HepG2 (cell line): ENCODE data around the gene ASXL1. TPM values are rescaled to one million over a fixed set of nuclear protein-coding genes. Genes with fewer than 3 reads are reported as not detected.
A peak's percentile ranks its signal among the peaks of the same experiment; 100 is the strongest.

Source experiments
- ATF1 ChIP-seq: IDR thresholded peaks from 2 replicates; pipeline ENCODE4 v1.6.1; 2016; ENCODE audit warnings: mild to moderate bottlenecking, control low read depth
- GATA4 ChIP-seq: sonication (generic); IDR thresholded peaks from 2 replicates; pipeline ENCODE4 v1.6.1; 2016; ENCODE audit warnings: antibody characterized with exemption, low read depth, borderline replicate concordance
- GTF2F1 ChIP-seq: fragments of 150-350 bp; IDR thresholded peaks from 2 replicates; pipeline ENCODE4 v1.6.1; 2014; ENCODE audit warnings: low read length
- HNF4G ChIP-seq, 2 experiments: sonication (generic) in 1 of 2; formaldehyde crosslinking in 1 of 2; IDR thresholded peaks; 2 replicates each; pipeline versions ENCODE4 v1.4.0 to v1.6.1; 2011 to 2020; ENCODE audit warnings: borderline replicate concordance in 2 of 2, low read depth in 2 of 2, mild to moderate bottlenecking in 2 of 2, low read length in 1 of 2, missing genetic modification reagents in 1 of 2, moderate library complexity in 1 of 2
- KDM5A ChIP-seq: fragments of 200-600 bp; sonication (generic); IDR thresholded peaks from 2 replicates; pipeline ENCODE4 v1.7.0; 2018; ENCODE audit warnings: antibody characterized with exemption, mild to moderate bottlenecking, low read length, borderline replicate concordance
- MEIS1 ChIP-seq: sonication (generic); formaldehyde crosslinking; IDR thresholded peaks from 2 replicates; pipeline ENCODE4 v1.9.0; 2021; ENCODE audit warnings: mild to moderate bottlenecking, missing genetic modification reagents, moderate library complexity, borderline replicate concordance
- MIER3 ChIP-seq: IDR thresholded peaks from 2 replicates; pipeline ENCODE4 v1.6.1; 2016; ENCODE audit warnings: missing compliant biosample characterization, borderline replicate concordance
- NFYB ChIP-seq: sonication (generic); formaldehyde crosslinking; IDR thresholded peaks from 2 replicates; pipeline ENCODE4 v1.4.0; 2020; ENCODE audit warnings: missing genetic modification reagents
- PTBP1 ChIP-seq: fragments of 200-400 bp; formaldehyde crosslinking; IDR thresholded peaks from 2 replicates; pipeline ENCODE4 v1.6.1; 2018; ENCODE audit warnings: low read length, low read depth; ENCODE audit not compliant: poor library complexity, severe bottlenecking
- RAD51 ChIP-seq: fragments of 450-650 bp; IDR thresholded peaks from 2 replicates; pipeline ENCODE4 v1.6.1; 2016; ENCODE audit warnings: borderline replicate concordance
- RARG ChIP-seq: sonication (generic); formaldehyde crosslinking; IDR thresholded peaks from 2 replicates; pipeline ENCODE4 v1.4.0; 2020; ENCODE audit warnings: low read depth, mild to moderate bottlenecking, missing genetic modification reagents
- RNF2 ChIP-seq: fragments of 450-650 bp; conservative IDR thresholded peaks from 2 replicates; pipeline ENCODE4 v1.6.1; 2016; ENCODE audit warnings: low read depth
- SRSF4 ChIP-seq: fragments of 200-400 bp; formaldehyde crosslinking; IDR thresholded peaks from one replicate; pipeline ENCODE4 v1.6.1; 2018; ENCODE audit warnings: mild to moderate bottlenecking, low read depth, low read length, moderate library complexity; ENCODE audit not compliant: poor library complexity, severe bottlenecking
- SRSF9 ChIP-seq: fragments of 200-400 bp; formaldehyde crosslinking; IDR thresholded peaks from 2 replicates; pipeline ENCODE4 v1.6.1; 2018; ENCODE audit warnings: borderline replicate concordance, mild to moderate bottlenecking, low read depth, low read length; ENCODE audit not compliant: insufficient read depth, poor library complexity, severe bottlenecking
- STAT6 ChIP-seq: sonication (generic); formaldehyde crosslinking; IDR thresholded peaks from 2 replicates; pipeline ENCODE4 v1.4.0; 2020; ENCODE audit warnings: missing genetic modification reagents, mild to moderate bottlenecking, borderline replicate concordance
- TBX2 ChIP-seq: sonication (generic); formaldehyde crosslinking; IDR thresholded peaks from 2 replicates; pipeline ENCODE4 v1.5.0; 2020; ENCODE audit warnings: missing genetic modification reagents, mild to moderate bottlenecking, borderline replicate concordance
- THAP8 ChIP-seq: sonication (generic); formaldehyde crosslinking; IDR thresholded peaks from 2 replicates; pipeline ENCODE4 v1.5.1; 2020; ENCODE audit warnings: missing genetic modification reagents, mild to moderate bottlenecking, borderline replicate concordance
- WIZ ChIP-seq: sonication (generic); formaldehyde crosslinking; IDR thresholded peaks from 2 replicates; pipeline ENCODE4 v1.5.1; 2020; ENCODE audit warnings: mild to moderate bottlenecking, missing genetic modification reagents
- ZFAT ChIP-seq: sonication (generic); formaldehyde crosslinking; conservative IDR thresholded peaks from 2 replicates; pipeline ENCODE4 v1.8.1; 2023; ENCODE audit warnings: missing genetic modification reagents, inconsistent platforms
- ZKSCAN5 ChIP-seq: sonication (generic); formaldehyde crosslinking; IDR thresholded peaks from 2 replicates; pipeline ENCODE4 v1.5.1; 2020; ENCODE audit warnings: mild to moderate bottlenecking, missing genetic modification reagents
- ZMYM3 ChIP-seq: sonication (generic); formaldehyde crosslinking; IDR thresholded peaks from 2 replicates; pipeline ENCODE4 v1.5.1; 2020; ENCODE audit warnings: mild to moderate bottlenecking, missing genetic modification reagents
- ZNF30 ChIP-seq: sonication (generic); formaldehyde crosslinking; IDR thresholded peaks from 2 replicates; pipeline ENCODE4 v1.5.0; 2020; ENCODE audit warnings: mild to moderate bottlenecking, missing genetic modification reagents
- ZNF564 ChIP-seq: sonication (generic); formaldehyde crosslinking; IDR thresholded peaks from 2 replicates; pipeline ENCODE4 v1.8.1; 2023; ENCODE audit warnings: mild to moderate bottlenecking, missing genetic modification reagents
- ZNF572 ChIP-seq: sonication (generic); formaldehyde crosslinking; IDR thresholded peaks from 2 replicates; pipeline ENCODE4 v1.5.1; 2020; ENCODE audit warnings: mild to moderate bottlenecking, missing genetic modification reagents
- ZNF672 ChIP-seq: sonication (generic); formaldehyde crosslinking; IDR thresholded peaks from 2 replicates; pipeline ENCODE4 v1.8.1; 2022; ENCODE audit warnings: missing genetic modification reagents
- ZNF678 ChIP-seq: sonication (generic); formaldehyde crosslinking; IDR thresholded peaks from 2 replicates; pipeline ENCODE4 v1.4.0; 2020; ENCODE audit warnings: mild to moderate bottlenecking, missing genetic modification reagents
- ZNF879 ChIP-seq: sonication (generic); formaldehyde crosslinking; IDR thresholded peaks from 2 replicates; pipeline ENCODE4 v1.8.1; 2023; ENCODE audit warnings: missing genetic modification reagents
- polyA plus RNA-seq, 8 experiments: library from polyadenylated mRNA; depleted of rRNA in 3 of 8; stranded (reverse) in 7 of 8; unstranded in 1 of 8; fragments of >200 nt; fragmentation: Illumina TruSeq in 4 of 8; extraction: Trizol in 4 of 8; gene quantifications; 2 replicates each; pipeline versions ENCODE4 v1.2.1 to v1.2.3, GENCODE V29; 2011 to 2016; ENCODE audit warnings: low read depth in 4 of 8, missing spikeins in 1 of 8, mixed read lengths in 1 of 8; ENCODE audit not compliant: insufficient read depth in 1 of 8
- total RNA-seq, 5 experiments: library from RNA; depleted of rRNA; stranded (reverse); fragments of >200 nt; fragmentation: Illumina TruSeq; extraction: Trizol; gene quantifications; 2 replicates each; pipeline ENCODE4 v1.2.3, GENCODE V29; 2016; ENCODE audit warnings: low read depth in 1 of 5

ASXL1 gene
- total and polyA plus RNA-seq, 2 of the 13 experiments (the other 11 are each of a cell fraction or from before 2014, with no cell fraction given): 62.1 to 74.8 TPM

GRCh38 chr20:32357869-32358631 lies at the start of gene ASXL1 (continued):
- no peak for TF ChIP-seq SRSF9
- no peak for TF ChIP-seq RAD51
- peak; percentile 58 for TF ChIP-seq ZKSCAN5 (CRISPR knock-in tag)
- TF ChIP-seq ZNF572: 0 out of 2 replicates have a peak, but pooled peaks have one; percentile 86
- TF ChIP-seq GTF2F1: 0 out of 2 replicates have a peak, but pooled peaks have one; percentile 68
- peak; percentile 77 for TF ChIP-seq ATF1 (CRISPR knock-in tag)
- TF ChIP-seq RARG (CRISPR knock-in tag): no peak
- peak; percentile 69; the same call in 1 of the 2 replicates for TF ChIP-seq ZNF678 (CRISPR knock-in tag)
- no peak for TF ChIP-seq RNF2
- peak; percentile 94 for TF ChIP-seq PTBP1
- TF ChIP-seq MEIS1 (CRISPR knock-in tag): peak; percentile 88; the same call in 1 of the 2 replicates
- no peak for TF ChIP-seq SRSF4
- peak; percentile 96 for TF ChIP-seq ZMYM3 (CRISPR knock-in tag)
- peak; percentile 69 for TF ChIP-seq NFYB (CRISPR knock-in tag)
- TF ChIP-seq ZNF30 (CRISPR knock-in tag): no peak
- TF ChIP-seq THAP8 (CRISPR knock-in tag): peak; percentile 73; the same call in 1 of the 2 replicates
- TF ChIP-seq ZNF672 (CRISPR knock-in tag): 0 out of 2 replicates have a peak, but pooled peaks have one; percentile 53
- TF ChIP-seq KDM5A: no peak
- TF ChIP-seq WIZ: no peak; the same call in 1 of the 2 replicates
- peak; percentile 94 for TF ChIP-seq ZNF564
- TF ChIP-seq STAT6 (CRISPR knock-in tag): peak; percentile 94; the same call in 1 of the 2 replicates
- no peak; the same call in 1 of the 2 replicates for TF ChIP-seq ZNF879
- TF ChIP-seq ZFAT: no peak
- TF ChIP-seq MIER3 (CRISPR knock-in tag): peak; percentile 97
- peak; percentile 76; the same call in 1 of the 2 replicates for TF ChIP-seq HNF4G (IDR thresholded peaks at IDR 0.05; ENCODE audit: borderline replicate concordance, low read depth, low read length)
- no peak for TF ChIP-seq HNF4G (CRISPR knock-in tag; IDR thresholded peaks at IDR 0.05; ENCODE audit: borderline replicate concordance, low read depth)
- TF ChIP-seq GATA4: peak; percentile 69; the same call in 1 of the 2 replicates
- TF ChIP-seq TBX2 (CRISPR knock-in tag): peak; percentile 99
